ENCODE measurements around the gene TMEM272. TPM values are rescaled to one million over a fixed set of nuclear protein-coding genes. Genes with fewer than 3 reads are reported as not detected.

The TMEM272 gene
- total and polyA plus RNA-seq, 2 donors from 2014 or later = 0.19 to 0.28 TPM

GRCh38 chr13:51823359-51823758, 21.6 kb downstream of the TMEM272 start:
- Histone ChIP-seq H3K9ac (ENCODE audit: low read length in 3 of 3) (no peak overlapping the region), H3K9me3 (ENCODE audit: control insufficient read depth in 2 of 3, insufficient read depth in 1 of 3, low read length in 3 of 3) (no peaks in the 10 kb centered on the region), H3K27me3 (ENCODE audit: control insufficient read depth, insufficient read depth, low read length) (no peaks in the 10 kb centered on the region), H3K27ac (ENCODE audit: low read depth in 2 of 2, low read length in 2 of 2) (no peak overlapping the region), H3K4me1 (ENCODE audit: control insufficient read depth in 2 of 3, insufficient read depth in 2 of 3, low read depth in 1 of 3, low read length in 3 of 3) (peaks cover 0 to 2% (median 0%) of the 10 kb centered on the region in 3 donors), H3K36me3 (ENCODE audit: control insufficient read depth in 2 of 3, insufficient read depth in 3 of 3, low read length in 3 of 3) (no peaks in the 10 kb centered on the region), H3K4me3 (ENCODE audit: low read length in 3 of 3) (no peak overlapping the region)
- TF ChIP-seq, protein P1, sequence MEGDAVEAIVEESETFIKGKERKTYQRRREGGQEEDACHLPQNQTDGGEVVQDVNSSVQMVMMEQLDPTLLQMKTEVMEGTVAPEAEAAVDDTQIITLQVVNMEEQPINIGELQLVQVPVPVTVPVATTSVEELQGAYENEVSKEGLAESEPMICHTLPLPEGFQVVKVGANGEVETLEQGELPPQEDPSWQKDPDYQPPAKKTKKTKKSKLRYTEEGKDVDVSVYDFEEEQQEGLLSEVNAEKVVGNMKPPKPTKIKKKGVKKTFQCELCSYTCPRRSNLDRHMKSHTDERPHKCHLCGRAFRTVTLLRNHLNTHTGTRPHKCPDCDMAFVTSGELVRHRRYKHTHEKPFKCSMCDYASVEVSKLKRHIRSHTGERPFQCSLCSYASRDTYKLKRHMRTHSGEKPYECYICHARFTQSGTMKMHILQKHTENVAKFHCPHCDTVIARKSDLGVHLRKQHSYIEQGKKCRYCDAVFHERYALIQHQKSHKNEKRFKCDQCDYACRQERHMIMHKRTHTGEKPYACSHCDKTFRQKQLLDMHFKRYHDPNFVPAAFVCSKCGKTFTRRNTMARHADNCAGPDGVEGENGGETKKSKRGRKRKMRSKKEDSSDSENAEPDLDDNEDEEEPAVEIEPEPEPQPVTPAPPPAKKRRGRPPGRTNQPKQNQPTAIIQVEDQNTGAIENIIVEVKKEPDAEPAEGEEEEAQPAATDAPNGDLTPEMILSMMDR (IDR thresholded peaks at IDR 0.05; ENCODE audit: borderline replicate concordance, extremely low read depth, insufficient read depth) = no peak
- intact Hi-C loops (cut with DNase I) = no loop called here
- DNase-seq (peak in 1 of 5 donors; percentile 15), FAIRE-seq (no peak)

DNA sequence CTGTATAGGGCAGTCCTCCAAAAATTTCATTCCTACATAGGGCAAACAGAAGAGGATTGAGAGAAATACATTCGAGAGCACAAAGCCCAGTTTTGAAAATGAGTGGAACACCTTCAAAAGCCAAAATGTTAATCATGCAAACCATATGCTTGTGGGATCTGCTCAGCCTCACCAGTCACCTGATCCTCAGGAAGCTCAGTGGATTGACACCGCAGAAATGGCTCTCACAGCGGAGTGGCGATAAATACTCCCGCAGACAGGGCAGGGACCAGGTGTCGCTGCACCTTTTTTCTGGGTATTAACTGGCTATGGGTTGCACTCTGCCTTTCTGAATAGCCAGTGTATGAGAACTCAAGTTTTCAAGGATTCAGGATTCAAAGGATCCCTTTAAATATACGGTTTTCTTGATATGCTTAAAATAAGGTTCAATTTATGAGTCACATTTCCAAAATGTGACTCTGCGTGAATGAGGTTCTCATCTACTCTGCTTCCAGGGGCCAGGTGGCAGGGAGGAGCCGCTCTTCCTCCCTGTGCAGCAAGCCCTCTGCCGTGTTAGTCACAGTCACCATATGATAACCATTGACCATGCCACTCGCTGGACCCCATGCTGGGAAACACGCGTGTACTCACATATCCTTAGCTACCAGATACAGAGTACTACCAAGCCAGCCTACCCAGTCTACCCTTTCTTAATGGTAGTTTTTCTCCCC, 22.7 kb downstream of the TMEM272 start:
- Histone ChIP-seq H3K4me1 (ENCODE audit: control insufficient read depth in 2 of 3, insufficient read depth in 2 of 3, low read depth in 1 of 3, low read length in 3 of 3) (peaks cover 0 to 2% (median 0%) of the 10 kb centered on the region in 3 donors), H3K9me3 (ENCODE audit: control insufficient read depth in 2 of 3, insufficient read depth in 1 of 3, low read length in 3 of 3) (no peaks in the 10 kb centered on the region), H3K36me3 (ENCODE audit: control insufficient read depth in 2 of 3, insufficient read depth in 3 of 3, low read length in 3 of 3) (no peaks in the 10 kb centered on the region), H3K27me3 (ENCODE audit: control insufficient read depth, insufficient read depth, low read length) (no peaks in the 10 kb centered on the region), H3K9ac (ENCODE audit: low read length in 3 of 3) (no peak overlapping the region), H3K4me3 (ENCODE audit: low read length in 3 of 3) (no peak overlapping the region), H3K27ac (ENCODE audit: low read depth in 2 of 2, low read length in 2 of 2) (no peak overlapping the region)
- DNase-seq (no peak), FAIRE-seq (no peak)
- intact Hi-C loops (cut with DNase I) = no loop called here
- TF ChIP-seq, protein P1 (IDR thresholded peaks at IDR 0.05; ENCODE audit: borderline replicate concordance, extremely low read depth, insufficient read depth) = no peak

- DNase-seq = no peak
- H3K27me3 ChIP-seq (ENCODE audit: control insufficient read depth, insufficient read depth, low read length) = no peaks in the 10 kb centered on the region
- H3K27ac ChIP-seq (ENCODE audit: low read depth in 2 of 2, low read length in 2 of 2) = no peak overlapping the region
- TF ChIP-seq, protein P1 (IDR thresholded peaks at IDR 0.05; ENCODE audit: borderline replicate concordance, extremely low read depth, insufficient read depth) = no peak
- no peak overlapping the region for H3K9ac ChIP-seq (ENCODE audit: low read length in 3 of 3)
- no peaks in the 10 kb centered on the region for H3K9me3 ChIP-seq (ENCODE audit: control insufficient read depth in 2 of 3, insufficient read depth in 1 of 3, low read length in 3 of 3)
- intact Hi-C loops (cut with DNase I) = no loop called here
- no peak overlapping the region for H3K4me3 ChIP-seq (ENCODE audit: low read length in 3 of 3)
- H3K4me1 ChIP-seq (ENCODE audit: control insufficient read depth in 2 of 3, insufficient read depth in 2 of 3, low read depth in 1 of 3, low read length in 3 of 3) = peaks cover 0 to 2% (median 0%) of the 10 kb centered on the region in 3 donors
- FAIRE-seq = no peak
- no peaks in the 10 kb centered on the region for H3K36me3 ChIP-seq (ENCODE audit: control insufficient read depth in 2 of 3, insufficient read depth in 3 of 3, low read length in 3 of 3)
Observed at GRCh38 chr13:51821606-51822005, 23.4 kb downstream of the TMEM272 start.

Data from kidney (tissue), 14 donors.